Mononuclear cell (primary cell): Measurements from ENCODE around the gene GPRC5D. TPM values are rescaled to one million over a fixed set of nuclear protein-coding genes. Genes with fewer than 3 reads are reported as not detected.

Experiments
- H3K27me3 ChIP-seq: 2 replicates; pipeline ENCODE4 v1.6.0; 2011; ENCODE audit warnings: low read length, control low read depth; ENCODE audit not compliant: insufficient read depth
- H3K4me1 ChIP-seq: 2 replicates; pipeline ENCODE4 v1.5.1; 2011; ENCODE audit warnings: mild to moderate bottlenecking, low read length, control low read depth; ENCODE audit not compliant: insufficient read depth
- H3K4me3 ChIP-seq: 2 replicates; pipeline ENCODE4 v1.5.1; 2011; ENCODE audit warnings: mild to moderate bottlenecking, low read length, moderate library complexity
- H3K9me3 ChIP-seq: 2 replicates; pipeline ENCODE4 v1.5.1; 2011; ENCODE audit warnings: low read depth, mild to moderate bottlenecking, control low read depth, low read length
- total RNA-seq: library from RNA; depleted of rRNA; stranded (reverse); fragments of >200 nt; gene quantifications from one replicate; pipeline ENCODE4 v1.2.3, GENCODE V29; 2012

Gene GPRC5D
- total RNA-seq, 1 donor, result 0.31 TPM

- peaks cover 22% of the 10 kb centered on the region for H3K27me3 ChIP-seq
- H3K4me1 ChIP-seq, result peaks cover 5% of the 10 kb centered on the region
- no peaks in the 10 kb centered on the region for H3K9me3 ChIP-seq
- no peak overlapping the region for H3K4me3 ChIP-seq
Measured at GRCh38 chr12:12896260-12896659, 55.7 kb downstream of the GPRC5D start.

GRCh38 chr12:12893438-12893837 lies 58.5 kb downstream of the GPRC5D start:
- peaks cover 14% of the 10 kb centered on the region for H3K4me1 ChIP-seq
- H3K9me3 ChIP-seq, result no peaks in the 10 kb centered on the region
- H3K27me3 ChIP-seq, result peaks cover 42% of the 10 kb centered on the region
- no peak overlapping the region for H3K4me3 ChIP-seq

DNA sequence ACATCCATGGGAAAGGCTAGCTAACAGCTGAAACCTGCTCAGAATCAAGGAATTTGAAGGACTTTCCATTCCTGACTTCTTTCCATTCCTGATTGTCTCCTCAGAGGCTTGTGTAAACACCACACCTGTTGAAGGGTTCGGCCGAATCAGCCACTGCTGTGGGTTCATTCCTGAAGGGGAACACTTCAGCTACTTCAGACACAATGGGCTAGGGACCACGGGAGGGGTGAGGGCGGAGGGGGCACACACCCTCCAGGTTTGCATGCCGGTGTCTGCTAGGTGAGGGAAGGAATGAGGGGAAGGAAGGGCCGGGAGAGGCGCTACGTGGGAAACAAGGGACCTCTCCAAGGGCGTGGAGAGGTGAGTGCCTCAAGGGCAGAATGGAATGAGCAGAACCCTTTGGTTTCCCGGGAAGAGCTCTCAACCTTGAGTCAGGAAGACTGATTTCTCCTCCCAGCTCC lies 59.3 kb downstream of the GPRC5D start:
- H3K27me3 ChIP-seq, result peaks cover 42% of the 10 kb centered on the region
- no peaks in the 10 kb centered on the region for H3K9me3 ChIP-seq
- H3K4me1 ChIP-seq, result peaks cover 14% of the 10 kb centered on the region
- no peak overlapping the region for H3K4me3 ChIP-seq

DNA sequence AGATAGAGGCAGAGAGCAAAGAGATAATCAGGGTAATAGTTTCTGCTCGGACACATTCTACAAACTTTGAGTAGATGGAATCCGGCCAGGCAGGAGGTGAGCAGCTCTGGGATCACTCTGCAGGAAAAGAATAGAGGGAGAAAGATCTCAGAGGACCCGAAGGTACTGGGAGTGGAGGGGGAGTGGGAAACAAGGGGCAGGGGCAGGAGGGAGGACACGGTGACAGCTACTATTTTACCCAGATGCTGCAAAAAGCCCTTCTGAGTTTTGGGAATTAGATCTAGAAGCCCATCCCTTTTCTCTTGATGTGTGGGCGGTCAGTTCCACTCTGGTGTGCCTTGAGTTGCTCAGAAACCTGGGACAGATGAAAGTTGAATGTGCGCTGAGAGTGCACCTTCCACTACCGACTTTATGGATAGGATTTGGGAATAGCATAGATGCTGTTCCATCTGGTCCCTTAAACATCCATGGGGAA lies 60.1 kb downstream of the GPRC5D start:
- H3K9me3 ChIP-seq, result no peaks in the 10 kb centered on the region
- H3K4me3 ChIP-seq, result no peak overlapping the region
- H3K27me3 ChIP-seq, result peaks cover 42% of the 10 kb centered on the region
- H3K4me1 ChIP-seq, result peaks cover 14% of the 10 kb centered on the region

GRCh38 chr12:12891080-12891880 lies 60.7 kb downstream of the GPRC5D start, which contains the start of gene GPRC5A:
TSS of gene GPRC5A (plus strand) at chr12:12891562. CDS start at chr12:12908250, 16,688 bp downstream.
- Histone ChIP-seq H3K9me3 (no peaks in the 10 kb centered on the region), H3K4me3 (peak within 1 kb of the TSS; percentile 6), H3K4me1 (peaks cover 14% of the 10 kb centered on the region), H3K27me3 (peaks cover 40% of the 10 kb centered on the region)

Other genes with a start within 250 kb of the GPRC5D start
- gene CDKN1B, start 234.8 kb downstream of the GPRC5D start, total RNA-seq, result 268 TPM
- 1.8 TPM for gene APOLD1, start 166.5 kb downstream of the GPRC5D start, total RNA-seq
- 188 TPM for gene DDX47, start 138.8 kb downstream of the GPRC5D start, total RNA-seq
- 1.6 TPM for gene GPRC5A, start 60.6 kb downstream of the GPRC5D start, total RNA-seq
- 4.3 TPM for gene HEBP1, start 48.1 kb upstream of the GPRC5D start, total RNA-seq
- 3.9 TPM for gene FAM234B, start 92.2 kb upstream of the GPRC5D start, total RNA-seq
- gene GSG1, start 151.5 kb upstream of the GPRC5D start, total RNA-seq, result not detected
- gene EMP1, start 244.6 kb upstream of the GPRC5D start, total RNA-seq, result 16.6 TPM